22Rv1 (cell line): ENCODE data around the gene ORM1.

ENCODE experiments used
- H3K27ac ChIP-seq: fragments of 450-650 bp; 2 replicates; pipeline ENCODE4 v1.5.1; 2017
- ZFX ChIP-seq: fragments of 450-650 bp; IDR thresholded peaks from 2 replicates; pipeline ENCODE4 v1.6.1; 2017; ENCODE audit warnings: antibody characterized with exemption, borderline replicate concordance
- TF ChIP-seq, protein P1 (sequence below): fragments of 450-650 bp; IDR thresholded peaks from 2 replicates; pipeline ENCODE4 v1.5.1; 2017; ENCODE audit warnings: mild to moderate bottlenecking

ORM1 gene

GRCh38 chr9:114284316-114285060, 38.4 kb upstream of the ORM1 start:
- H3K27ac ChIP-seq, result no peak overlapping the region
- TF ChIP-seq ZFX, result no peak
- TF ChIP-seq, protein P1, sequence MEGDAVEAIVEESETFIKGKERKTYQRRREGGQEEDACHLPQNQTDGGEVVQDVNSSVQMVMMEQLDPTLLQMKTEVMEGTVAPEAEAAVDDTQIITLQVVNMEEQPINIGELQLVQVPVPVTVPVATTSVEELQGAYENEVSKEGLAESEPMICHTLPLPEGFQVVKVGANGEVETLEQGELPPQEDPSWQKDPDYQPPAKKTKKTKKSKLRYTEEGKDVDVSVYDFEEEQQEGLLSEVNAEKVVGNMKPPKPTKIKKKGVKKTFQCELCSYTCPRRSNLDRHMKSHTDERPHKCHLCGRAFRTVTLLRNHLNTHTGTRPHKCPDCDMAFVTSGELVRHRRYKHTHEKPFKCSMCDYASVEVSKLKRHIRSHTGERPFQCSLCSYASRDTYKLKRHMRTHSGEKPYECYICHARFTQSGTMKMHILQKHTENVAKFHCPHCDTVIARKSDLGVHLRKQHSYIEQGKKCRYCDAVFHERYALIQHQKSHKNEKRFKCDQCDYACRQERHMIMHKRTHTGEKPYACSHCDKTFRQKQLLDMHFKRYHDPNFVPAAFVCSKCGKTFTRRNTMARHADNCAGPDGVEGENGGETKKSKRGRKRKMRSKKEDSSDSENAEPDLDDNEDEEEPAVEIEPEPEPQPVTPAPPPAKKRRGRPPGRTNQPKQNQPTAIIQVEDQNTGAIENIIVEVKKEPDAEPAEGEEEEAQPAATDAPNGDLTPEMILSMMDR, result no peak

DNA sequence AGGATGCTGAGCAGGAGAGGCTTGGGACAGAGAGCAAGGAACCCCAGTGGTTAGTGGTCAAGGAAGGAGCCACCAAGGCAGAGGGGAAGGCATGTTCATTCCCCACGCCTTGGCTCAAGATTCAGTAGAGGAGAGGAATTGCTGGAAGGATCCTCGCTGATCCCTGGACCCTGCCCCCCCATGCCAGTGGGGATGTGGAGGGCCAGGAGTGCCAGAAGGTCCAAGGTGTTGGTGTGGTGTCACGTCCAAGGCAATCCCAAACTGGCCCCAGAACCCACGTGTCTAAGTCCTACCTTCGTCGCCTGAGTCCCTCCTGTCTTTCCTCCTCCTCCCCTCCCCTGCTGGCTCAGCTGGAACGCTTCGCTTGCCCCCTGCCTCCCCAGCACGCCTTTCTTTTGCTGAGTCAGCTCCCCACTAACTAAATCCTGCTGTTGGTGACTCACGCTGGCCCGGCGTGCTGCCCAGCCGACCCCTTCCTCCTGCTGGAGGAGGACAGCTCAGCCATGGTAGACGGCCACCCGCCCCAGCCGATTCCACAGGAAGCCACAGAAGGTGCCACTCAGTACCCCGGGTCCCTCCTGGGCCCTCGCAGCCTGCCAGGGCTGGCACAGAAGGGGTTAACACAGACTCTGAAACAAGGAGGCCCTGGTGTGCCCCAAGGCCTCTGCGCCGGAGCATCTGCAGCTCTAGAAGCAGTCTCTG, 37.6 kb upstream of the ORM1 start:
- TF ChIP-seq, protein P1, result no peak
- no peak for TF ChIP-seq ZFX
- no peak overlapping the region for H3K27ac ChIP-seq

GRCh38 chr9:114286146-114286679, 36.7 kb upstream of the ORM1 start:
- no peak overlapping the region for H3K27ac ChIP-seq
- TF ChIP-seq, protein P1, result no peak
- no peak for TF ChIP-seq ZFX

DNA sequence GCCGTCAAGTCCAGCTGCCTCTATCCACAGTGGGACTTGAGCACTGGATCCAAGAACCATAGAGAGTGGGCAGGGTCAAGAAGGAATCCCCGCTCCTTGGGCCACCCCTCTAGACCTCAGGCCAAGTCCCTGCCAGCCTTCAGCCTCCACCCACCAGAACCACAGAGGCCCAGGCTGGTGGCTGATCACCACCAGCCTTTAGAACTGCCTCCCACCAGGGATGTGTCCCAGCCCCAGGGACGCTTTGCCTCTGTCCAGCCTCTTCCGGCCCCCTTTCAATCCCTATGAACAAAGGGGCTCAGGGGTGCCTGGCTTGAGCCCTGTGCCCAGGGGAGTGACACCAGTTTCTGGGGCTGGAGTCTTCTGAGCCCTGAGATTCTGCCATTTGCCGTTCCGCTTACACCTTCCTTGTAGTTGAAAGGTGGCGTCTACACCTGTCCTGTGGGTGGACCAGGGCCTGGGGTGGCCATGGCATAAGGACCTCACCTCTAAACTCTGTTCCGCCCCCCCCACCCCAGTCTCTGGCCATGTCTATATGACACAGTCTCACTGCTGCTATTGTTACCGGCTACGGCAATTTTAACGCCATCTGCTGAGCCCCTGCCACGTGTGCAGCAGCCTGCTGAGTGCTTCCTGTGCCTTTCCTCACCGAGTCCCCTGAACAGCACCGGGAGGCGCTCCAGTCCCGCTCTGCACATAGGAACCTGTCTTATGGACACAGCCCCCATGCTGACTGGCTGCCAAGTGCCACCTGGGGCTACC, 35.7 kb upstream of the ORM1 start:
- no peak for TF ChIP-seq ZFX
- TF ChIP-seq, protein P1, result no peak
- H3K27ac ChIP-seq, result no peak overlapping the region

GRCh38 chr9:114287763-114288192, 35.1 kb upstream of the ORM1 start:
- TF ChIP-seq, protein P1, result no peak
- TF ChIP-seq ZFX, result no peak
- H3K27ac ChIP-seq, result no peak overlapping the region

GRCh38 chr9:114288193-114289091, 34.5 kb upstream of the ORM1 start:
- TF ChIP-seq ZFX, result no peak
- TF ChIP-seq, protein P1, result no peak
- no peak overlapping the region for H3K27ac ChIP-seq
